AG09309 (cell line): ENCODE measurements around the gene BMP7.
"Not testable (repeated sequence)": the region's sequence is repeated elsewhere in the genome, so short reads cannot be mapped to it uniquely, and the experiment has no call there.

Source experiments
- DNase-seq: peaks from one replicate; pipeline ENCODE4 v3.0.0-alpha.2; 2010; ENCODE audit warnings: low read depth
- H3K4me3 ChIP-seq: 2 replicates; pipeline ENCODE4 v1.5.1; 2011; ENCODE audit warnings: mild to moderate bottlenecking, low read depth, low read length, moderate library complexity; ENCODE audit not compliant: control insufficient read depth
- CTCF ChIP-seq: IDR thresholded peaks from 2 replicates; pipeline ENCODE4 v1.5.1; 2011; ENCODE audit warnings: mild to moderate bottlenecking, low read depth, low read length, inconsistent platforms; ENCODE audit not compliant: insufficient read depth, control insufficient read depth; ENCODE audit errors: missing control alignments

Gene BMP7

DNA sequence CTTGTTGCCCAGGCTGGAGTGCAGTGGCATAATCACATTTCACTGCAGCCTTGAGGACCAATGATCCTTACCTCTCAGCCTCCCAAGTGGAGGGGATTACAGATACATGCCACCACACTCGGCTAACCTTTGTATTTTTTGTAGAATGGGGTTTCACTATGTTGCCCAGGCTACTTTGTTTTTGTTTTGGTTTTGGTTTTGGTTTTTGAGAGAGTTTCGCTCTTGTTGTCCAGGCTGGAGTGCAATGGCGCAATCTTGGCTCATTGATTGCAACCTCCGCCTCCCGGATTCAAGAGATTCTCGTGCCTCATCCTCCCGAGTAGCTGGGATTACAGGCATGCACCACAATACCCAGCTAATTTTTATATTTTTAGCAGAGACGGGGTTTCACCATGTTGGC, 105.5 kb downstream of the BMP7 start:
- no peak overlapping the region for H3K4me3 ChIP-seq
- TF ChIP-seq CTCF = no peak
- no peak for DNase-seq

DNA sequence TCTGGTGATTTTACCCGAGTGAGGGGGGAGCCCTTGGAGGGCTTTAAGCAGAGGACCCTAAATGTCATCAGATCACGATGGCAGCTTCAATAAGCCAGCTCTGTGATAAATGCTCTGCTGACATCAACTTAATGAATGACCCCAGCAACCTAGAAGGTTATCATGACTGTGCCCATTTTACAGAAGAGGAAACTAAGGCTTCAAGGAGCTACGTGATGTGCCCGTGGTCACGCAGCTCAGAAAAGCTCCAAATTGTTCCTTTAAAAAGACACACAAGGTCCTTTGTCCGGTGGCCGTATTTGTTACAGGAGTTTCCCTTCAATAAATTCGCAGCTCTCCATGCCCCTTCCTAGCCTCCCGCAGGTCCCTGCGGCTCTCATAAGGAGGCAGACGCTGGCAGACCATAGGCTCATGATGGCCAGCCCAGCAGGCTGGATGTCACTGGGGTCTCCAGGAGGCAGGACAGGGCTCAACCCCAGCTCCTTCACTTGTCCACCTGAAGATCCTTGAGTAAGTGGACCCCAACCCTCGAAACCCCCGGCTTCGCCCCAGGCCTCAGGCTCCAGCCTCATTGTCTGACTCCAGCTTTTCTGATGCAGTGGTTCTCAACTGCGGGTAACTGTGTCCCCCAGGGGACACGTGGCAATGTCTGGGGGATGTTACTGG, 106.4 kb downstream of the BMP7 start:
- no peak for DNase-seq
- H3K4me3 ChIP-seq = no peak overlapping the region
- no peak for TF ChIP-seq CTCF

DNA sequence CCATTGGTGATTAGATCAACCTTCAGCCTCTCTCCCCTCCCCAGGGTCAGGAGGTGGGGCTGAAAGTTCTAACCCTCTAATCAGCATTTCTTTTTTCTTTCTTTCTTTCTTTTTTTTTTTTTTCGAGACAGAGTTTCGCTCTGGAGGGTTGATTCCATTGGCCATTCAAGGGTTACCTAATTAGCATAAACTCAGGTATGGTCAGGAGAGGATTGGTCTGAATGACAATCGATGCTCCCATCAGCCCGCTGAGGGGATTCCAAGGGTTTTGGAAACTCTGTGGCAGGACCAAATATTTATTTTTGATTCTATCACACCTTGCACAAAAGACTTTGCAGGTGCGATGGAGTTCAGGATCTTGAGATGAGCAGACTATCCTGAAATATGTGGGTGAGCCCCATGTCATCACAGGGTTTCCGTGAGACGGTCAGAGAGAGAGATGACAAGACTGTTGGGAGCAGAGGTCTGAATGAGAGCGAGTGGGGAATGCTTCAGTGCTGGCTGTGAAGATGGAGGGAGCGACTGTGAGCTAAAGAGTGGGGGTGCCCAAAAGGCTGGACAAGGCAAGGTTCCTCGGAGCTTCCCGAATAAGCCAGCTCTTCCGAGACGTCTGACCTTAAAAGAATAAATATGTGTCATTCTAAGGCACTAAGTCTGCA, 107.1 kb downstream of the BMP7 start:
- no peak for TF ChIP-seq CTCF
- H3K4me3 ChIP-seq = no peak overlapping the region
- no peak for DNase-seq

DNA sequence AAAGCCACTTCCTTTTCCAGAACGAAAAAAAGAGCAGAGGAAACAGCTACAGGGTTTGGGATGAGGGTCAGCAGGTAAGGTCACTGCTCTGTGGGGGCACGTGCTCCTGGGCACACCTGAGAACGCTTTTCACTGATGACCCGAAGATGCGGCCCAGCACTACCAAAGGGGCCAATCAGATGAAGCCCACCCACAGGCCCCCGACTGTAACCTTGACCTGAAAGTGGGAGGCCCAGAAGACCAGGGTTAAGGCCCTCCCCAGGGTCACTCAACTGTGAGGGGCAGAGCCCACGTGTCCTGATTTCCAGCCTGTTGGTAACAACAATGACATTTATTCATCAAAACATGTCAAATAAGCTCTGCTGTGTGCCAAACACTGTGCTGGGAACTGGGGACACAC, 108.0 kb downstream of the BMP7 start:
- TF ChIP-seq CTCF = no peak

DNA sequence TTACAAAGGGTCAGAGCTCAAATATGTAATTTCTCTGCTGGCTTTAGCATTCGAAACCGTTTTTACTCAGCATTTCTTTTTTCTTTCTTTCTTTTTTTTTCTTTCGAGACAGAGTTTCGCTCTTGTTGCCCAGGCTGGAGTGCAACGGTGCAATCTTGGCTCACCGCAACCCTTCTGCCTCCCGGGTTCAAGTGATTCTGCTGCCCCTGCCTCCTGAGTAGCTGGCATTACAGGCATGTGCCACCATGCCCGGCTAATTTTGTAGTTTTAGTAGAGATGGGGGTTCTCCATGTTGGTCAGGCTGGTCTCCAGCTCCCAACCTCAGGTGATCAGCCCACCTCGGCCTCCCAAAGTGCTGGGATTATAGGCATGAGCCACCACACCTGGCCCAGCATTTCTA, 108.7 kb downstream of the BMP7 start:
- DNase-seq, H3K4me3 ChIP-seq: not testable (repeated sequence)

More for the DNA sequence above, 108.0 kb downstream of the BMP7 start:
- no peak for DNase-seq
- no peak overlapping the region for H3K4me3 ChIP-seq

- TF ChIP-seq CTCF = no peak
- H3K4me3 ChIP-seq = no peak overlapping the region
- DNase-seq = no peak
These were observed 109.2 kb downstream of the BMP7 start for GRCh38 chr20:57157106-57157691.

DNA sequence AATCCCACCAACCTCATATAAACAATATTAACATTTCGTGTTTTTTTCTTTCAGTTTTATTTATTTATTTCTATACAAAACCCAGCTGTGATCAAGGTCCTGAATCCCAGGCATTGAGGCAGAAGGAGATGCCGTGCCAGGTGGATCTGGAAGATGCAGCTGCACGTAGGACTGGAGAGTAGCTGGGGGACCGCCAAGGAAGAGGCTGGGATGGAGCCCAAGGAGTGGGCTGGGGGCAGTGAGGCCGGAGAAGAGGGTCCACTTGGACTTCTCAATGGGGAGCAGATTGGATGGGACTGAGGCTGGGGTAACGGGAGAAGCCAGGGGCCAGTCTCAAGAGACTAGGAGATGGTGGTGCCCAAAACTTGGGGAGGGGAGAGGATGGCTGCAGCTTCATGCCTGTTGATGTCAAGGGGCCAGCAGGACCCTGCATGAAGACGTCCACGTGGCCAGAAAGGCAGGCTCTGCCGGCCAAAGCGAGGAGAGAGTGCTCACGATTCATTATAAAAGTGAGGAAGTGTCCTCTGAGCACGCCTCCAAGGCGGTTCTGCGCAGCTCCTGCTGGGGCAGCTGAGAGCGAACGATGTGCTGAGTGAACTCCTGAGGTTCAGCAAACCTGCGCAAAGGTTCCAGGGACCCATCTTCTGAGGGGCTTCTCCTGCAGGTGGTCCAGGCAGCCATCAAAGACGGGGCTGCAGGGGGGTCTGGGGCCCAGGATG, 110.3 kb downstream of the BMP7 start:
- TF ChIP-seq CTCF = no peak
- DNase-seq = no peak
- no peak overlapping the region for H3K4me3 ChIP-seq
